Gastrocnemius medialis (tissue), 4 donors: Measurements from ENCODE around the gene DDIT4.

Experiments
- POLR2A ChIP-seq, 2 donors: fragments of 450-650 bp; IDR thresholded peaks; one replicate each; pipeline ENCODE4 v1.6.1; 2017; ENCODE audit warnings: antibody characterized with exemption in 2 of 2, mild to moderate bottlenecking in 2 of 2, moderate library complexity in 2 of 2
- TF ChIP-seq, protein P1 (sequence below), 5 experiments: fragments of 450-650 bp in 3 of 5; fragments of 200-600 bp in 2 of 5; sonication (generic) in 2 of 5; IDR thresholded peaks in 4 of 5; conservative IDR thresholded peaks in 1 of 5; 1 replicate in 4 of 5; 2 replicates in 1 of 5; pipeline ENCODE4 v1.5.1; 2016 to 2019; ENCODE audit warnings: antibody characterized with exemption in 5 of 5, mild to moderate bottlenecking in 3 of 5, moderate library complexity in 3 of 5

DNA sequence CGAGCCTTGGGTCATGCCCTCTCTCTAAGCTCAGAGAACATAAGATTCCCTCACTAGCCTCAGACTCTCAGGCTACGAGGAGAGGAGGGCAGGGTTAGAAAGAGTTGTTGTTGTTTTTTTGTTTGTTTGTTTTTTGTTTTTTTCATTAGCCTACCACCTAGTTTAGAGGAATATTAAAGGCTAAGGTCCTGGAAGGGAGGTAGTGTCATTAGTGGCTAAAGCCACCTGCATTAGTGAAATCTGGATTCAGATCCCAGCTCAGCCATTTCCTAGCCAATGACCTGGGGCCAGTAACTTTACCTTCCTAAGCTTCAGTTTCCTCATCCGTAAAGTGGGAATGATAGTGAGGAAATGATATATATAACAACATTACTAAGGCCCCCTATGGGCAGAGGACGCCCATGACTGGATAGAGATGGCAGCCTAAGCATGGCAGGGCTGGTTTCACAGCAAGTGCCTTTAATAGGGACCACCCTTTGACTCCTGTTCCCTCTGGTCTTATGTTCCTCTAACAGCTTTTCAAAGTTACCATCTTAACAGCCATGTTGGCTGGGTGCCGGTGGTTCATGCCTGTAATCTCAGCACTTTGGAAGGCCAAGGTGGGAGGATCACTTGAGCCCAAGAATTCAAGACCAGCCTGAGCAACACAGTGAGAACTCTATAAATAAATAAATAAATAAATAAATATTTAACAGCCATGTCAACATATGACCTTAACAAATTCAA is 5.1 kb downstream of the DDIT4 start:
- TF ChIP-seq, protein P1, sequence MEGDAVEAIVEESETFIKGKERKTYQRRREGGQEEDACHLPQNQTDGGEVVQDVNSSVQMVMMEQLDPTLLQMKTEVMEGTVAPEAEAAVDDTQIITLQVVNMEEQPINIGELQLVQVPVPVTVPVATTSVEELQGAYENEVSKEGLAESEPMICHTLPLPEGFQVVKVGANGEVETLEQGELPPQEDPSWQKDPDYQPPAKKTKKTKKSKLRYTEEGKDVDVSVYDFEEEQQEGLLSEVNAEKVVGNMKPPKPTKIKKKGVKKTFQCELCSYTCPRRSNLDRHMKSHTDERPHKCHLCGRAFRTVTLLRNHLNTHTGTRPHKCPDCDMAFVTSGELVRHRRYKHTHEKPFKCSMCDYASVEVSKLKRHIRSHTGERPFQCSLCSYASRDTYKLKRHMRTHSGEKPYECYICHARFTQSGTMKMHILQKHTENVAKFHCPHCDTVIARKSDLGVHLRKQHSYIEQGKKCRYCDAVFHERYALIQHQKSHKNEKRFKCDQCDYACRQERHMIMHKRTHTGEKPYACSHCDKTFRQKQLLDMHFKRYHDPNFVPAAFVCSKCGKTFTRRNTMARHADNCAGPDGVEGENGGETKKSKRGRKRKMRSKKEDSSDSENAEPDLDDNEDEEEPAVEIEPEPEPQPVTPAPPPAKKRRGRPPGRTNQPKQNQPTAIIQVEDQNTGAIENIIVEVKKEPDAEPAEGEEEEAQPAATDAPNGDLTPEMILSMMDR (IDR thresholded peaks at IDR 0.05 in 4 of 5, conservative IDR thresholded peaks at IDR 0.05 in 1 of 5): peak in 2 of 5 experiments; percentile 31 to 41
- TF ChIP-seq POLR2A (IDR thresholded peaks at IDR 0.05): peak in 1 of 2 donors; percentile 6
